Activated CD4-positive, alpha-beta T cell treated with anti-CD3 and anti-CD28 coated beads, Interleukin-2, Interleukin-4, amounts not matched to agents 100 ng/mL and 50 ng/mL, durations not matched to agents 16 hours and 8 hours (primary cell): ENCODE measurements around the gene CDH13.

Source experiments
- DNase-seq: peaks from one replicate; pipeline ENCODE4 v3.0.0-alpha.2; 2020; ENCODE audit warnings: low spot score

The CDH13 gene

DNA sequence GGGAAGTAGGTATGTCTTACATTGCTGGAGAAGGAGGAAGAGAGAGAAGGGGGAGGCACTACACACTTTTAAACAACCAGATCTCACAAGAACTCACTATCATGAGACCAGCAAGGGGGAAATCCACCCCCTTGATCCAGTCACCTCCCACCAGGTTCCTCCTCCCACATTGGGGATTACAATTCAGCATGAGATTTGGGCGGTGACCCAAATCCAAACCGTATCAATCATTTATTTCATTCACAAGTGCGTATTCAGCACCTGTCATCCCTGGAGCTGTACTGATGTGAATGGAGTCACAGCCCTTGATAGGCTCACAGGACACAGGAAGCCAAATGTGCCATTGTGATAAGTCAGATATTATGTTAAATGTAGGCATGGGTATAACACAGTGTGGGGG is 952.7 kb downstream of the CDH13 start:
- DNase-seq, result no peak

DNA sequence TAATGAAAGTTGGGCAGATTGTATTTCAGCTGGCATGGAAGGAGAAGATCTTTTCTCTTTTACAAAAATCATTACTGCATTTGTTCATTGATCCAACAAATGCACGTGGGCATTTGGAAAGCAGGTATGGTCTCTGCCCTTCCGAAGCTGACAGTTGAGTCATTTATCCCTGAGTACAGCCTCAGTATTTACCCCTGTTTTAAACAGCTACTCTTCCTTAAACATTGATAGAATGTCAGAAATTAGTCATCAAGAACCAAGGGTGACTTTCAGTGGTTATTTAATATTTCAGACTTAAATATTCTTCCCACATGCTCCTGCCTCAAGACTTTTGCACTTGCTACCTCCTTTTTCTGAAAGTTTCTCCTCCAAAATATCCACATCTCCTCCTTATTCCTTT is 954.3 kb downstream of the CDH13 start:
- DNase-seq, result no peak

DNA sequence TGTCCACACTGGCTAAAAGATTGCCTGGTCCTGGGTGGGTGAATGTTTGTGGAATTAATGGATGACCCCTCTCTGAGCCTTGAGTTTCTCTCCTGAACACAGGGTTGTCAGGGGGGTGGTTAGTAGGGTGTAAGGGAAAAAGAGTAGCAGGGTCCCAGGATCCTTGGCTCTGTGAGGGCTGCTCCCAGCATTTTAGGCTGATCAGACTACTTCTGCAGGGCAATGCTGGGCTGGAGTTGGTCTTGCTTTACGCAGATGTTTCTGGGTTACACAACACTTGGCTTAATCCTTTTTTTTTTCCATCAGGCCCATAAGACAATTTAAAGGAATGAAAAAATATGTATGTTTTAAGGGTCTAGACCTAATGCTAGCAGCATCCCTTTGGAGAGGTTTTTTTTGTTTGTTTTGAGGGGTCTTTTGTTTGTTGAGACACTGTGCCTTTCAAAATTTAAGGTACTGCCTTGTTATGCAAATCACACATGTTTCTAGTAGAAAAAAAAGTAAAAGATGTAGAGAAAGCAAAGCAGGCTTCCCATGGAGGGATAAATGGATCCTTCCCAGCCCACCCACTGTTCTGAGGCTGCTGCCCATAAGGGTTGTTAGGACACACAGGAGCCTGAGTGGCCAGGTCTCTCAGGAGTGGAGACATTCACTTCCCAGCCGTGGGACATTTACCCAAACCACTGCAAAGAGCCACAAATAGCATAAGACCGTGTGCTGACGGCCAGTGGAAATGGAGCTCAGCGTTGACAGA is 955.4 kb downstream of the CDH13 start:
- DNase-seq, result no peak

GRCh38 chr16:83586036-83586435 is 959.3 kb downstream of the CDH13 start:
- DNase-seq, result no peak

DNA sequence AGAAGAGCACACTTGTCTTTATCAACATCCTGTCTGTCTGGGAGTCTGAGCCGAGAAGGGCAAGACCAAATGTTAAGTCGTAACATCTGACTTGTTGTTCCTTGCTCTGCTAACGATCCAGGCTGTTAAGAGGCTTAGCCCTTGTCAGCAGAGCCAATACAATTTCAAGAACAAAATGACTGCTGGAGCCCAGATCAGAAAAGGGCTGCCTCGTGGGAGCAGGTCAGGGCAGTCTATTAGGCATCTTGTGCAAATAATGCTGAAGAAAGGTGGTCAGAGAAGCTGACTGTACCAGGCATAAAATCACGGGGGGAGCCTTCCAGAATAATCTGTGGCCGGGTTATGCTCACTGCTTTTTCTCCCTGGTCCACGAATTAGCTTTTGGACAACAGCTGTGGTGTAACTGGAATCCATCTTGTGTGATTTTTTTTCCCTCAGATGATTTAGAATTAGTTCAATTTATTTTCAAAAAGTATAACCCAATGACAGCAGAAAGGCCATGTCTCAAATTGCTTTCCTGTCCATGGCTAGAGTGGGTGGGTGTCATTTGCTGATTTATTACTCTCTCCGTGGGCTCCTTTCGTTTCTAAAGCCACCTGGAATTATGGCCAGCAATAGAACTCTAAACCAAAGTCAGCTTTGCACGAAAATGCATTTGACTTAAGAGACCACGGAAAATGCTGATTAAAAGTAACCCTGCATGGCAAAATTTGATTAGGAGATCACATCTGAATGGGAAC is 959.9 kb downstream of the CDH13 start:
- no peak for DNase-seq

DNA sequence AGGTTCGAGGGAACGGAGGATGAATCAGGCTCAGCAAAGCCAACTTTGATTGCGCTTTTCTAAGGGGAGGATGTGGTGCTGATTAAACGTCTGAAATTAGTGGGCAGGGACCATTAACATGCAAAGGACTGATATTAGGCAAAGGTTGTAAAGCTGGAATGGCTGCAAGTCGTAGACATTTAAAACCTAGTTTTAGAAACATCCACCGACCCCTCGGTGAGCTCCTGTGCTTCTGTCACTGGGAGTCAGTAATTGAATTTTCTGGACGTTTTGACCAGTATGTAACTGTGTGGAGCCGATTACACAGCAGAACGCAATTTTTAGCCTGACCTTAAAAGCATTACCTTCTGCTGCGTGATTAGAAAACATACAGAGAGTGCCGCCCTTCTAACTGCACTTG is 960.4 kb downstream of the CDH13 start:
- DNase-seq, result no peak

- DNase-seq, result no peak
These were observed 961.3 kb downstream of the CDH13 start for GRCh38 chr16:83588070-83588469.

GRCh38 chr16:83589576-83589975 is 962.8 kb downstream of the CDH13 start:
- DNase-seq, result no peak

GRCh38 chr16:83592778-83593177 is 966.0 kb downstream of the CDH13 start:
- DNase-seq, result no peak

DNA sequence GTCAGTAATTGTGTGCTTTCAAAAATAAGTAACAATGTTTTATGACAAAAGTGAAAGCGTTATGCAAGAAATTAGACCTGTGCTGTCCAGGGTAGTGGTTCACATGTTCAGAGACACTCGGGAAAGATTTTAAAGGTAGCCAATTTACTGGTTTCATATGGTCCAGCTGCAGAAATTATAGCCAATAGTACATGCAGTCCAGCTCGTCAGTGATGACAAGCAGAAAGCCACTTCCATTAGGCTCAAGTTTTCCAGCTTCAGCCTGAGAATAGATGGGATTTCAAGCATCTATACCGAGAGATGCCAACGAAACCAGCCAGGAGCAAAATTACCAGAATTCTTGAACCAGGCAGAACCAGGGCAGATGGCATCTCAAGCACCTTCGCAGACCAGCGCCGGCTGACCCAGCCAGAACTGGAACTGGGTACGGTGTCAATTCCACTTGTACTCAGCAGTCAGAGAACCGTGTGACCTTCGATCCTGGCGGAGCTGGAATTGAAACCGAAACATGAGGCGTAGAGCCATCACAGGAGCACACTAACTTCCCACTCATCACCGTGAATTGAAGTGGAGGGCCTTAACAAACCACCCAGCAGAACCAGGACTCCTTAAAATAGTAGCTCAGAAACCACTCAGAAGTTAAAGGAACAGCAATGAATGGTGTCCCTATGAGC is 973.2 kb downstream of the CDH13 start:
- no peak for DNase-seq

GRCh38 chr16:83602761-83603722 is 976.3 kb downstream of the CDH13 start:
- no peak for DNase-seq

- no peak for DNase-seq
These were observed 977.2 kb downstream of the CDH13 start for GRCh38 chr16:83603723-83604570.

DNA sequence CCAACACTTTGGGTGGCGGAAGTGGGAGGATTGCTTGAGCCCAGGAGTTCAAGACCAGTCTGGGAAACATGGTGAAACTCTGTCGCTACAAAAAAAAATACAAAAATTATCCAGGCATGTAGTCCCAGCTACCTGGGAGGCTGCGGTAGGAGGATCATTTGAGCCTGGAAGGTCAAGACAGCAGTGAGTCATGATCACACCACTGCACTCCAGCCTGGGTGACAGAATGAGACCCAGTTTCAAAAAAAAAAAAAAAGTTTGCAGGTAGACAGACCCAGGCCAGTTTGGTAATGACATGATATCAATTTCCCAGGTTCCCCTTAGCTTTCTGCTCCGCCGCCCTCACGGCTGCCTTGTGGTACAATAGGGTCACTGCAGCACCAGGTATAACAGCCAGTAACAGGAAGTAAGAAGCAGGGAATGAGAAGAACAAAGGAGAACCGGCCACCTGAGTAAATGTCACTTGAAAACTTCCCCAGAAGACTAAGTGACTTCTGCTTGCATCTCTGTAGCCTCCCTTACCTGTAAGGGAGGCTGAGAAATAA is 979.8 kb downstream of the CDH13 start:
- no peak for DNase-seq

GRCh38 chr16:83609178-83609577 is 982.4 kb downstream of the CDH13 start:
- no peak for DNase-seq

DNA sequence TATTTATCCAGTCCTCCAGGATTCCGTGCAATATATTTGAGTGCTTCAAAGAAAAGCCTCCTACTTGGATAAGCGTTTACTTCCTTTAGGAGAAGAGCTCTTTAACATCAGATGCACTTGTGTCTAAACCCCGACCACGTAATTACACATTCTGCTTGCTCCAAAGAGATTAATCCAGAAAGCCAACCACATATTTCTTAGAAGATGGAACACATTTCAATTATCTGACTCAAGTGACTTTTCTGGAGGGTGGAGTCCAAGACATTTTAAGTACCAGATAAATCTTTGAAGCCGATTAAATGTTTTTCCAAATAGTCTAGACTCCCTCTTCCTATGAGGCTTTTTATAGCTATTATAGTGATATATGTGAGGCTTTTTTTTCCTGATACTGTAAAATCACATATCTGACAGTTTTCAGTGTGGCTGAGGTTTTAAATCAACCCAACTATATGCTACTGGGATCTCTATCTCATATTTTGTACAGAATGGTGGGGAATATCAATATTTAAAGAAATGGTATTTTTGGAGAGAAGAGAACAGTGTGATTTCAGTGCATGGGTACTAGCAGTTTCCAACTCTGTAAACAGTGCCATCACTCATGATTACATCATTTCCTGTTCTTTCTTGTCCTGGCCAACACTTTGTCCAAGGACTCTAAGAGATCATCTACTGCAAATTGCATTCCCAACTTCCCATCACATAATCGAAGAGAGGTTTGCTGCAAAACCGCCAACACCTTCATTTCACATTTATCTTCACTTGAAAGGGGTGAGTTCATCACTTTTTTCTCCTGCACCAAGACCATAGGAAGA is 988.6 kb downstream of the CDH13 start:
- no peak for DNase-seq

- DNase-seq, result no peak
These were observed 989.2 kb downstream of the CDH13 start for GRCh38 chr16:83615953-83616350.

- DNase-seq, result no peak
These were observed 992.8 kb downstream of the CDH13 start for GRCh38 chr16:83619381-83620150.

DNA sequence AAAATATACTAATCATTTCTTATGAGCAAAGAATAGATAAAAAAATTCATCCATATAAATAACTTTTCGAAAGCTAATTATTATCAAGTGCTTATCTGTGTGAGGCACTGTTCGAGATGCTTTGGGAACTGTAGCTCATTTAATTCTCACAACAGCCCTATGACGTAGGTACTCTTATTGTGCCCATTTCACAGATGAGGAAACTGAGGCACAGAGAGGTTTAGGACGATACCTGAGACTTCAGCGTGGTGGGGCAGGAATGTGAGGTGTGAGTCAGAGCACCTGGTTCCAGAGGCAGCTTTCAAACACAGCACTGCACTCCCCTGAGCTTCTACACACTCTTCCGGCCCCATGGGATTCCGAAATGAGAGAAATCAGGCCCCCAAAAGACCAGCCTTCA is 995.2 kb downstream of the CDH13 start:
- no peak for DNase-seq

- DNase-seq, result no peak
These were observed 996.4 kb downstream of the CDH13 start for GRCh38 chr16:83623091-83623730.
